HUES48 (cell line): ENCODE data around the gene SCT.

ENCODE experiments used
- H3K27ac ChIP-seq: one replicate; pipeline ENCODE4 v1.7.0; 2013; ENCODE audit warnings: low read depth, low read length, inconsistent platforms
- H3K27me3 ChIP-seq: 2 replicates; pipeline ENCODE4 v1.6.1; 2013; ENCODE audit warnings: mild to moderate bottlenecking, low read length; ENCODE audit not compliant: control insufficient read depth, insufficient read depth
- H3K36me3 ChIP-seq: 2 replicates; pipeline ENCODE4 v1.6.1; 2013; ENCODE audit warnings: low read length; ENCODE audit not compliant: control insufficient read depth, insufficient read depth
- H3K4me1 ChIP-seq: 2 replicates; pipeline ENCODE4 v1.6.1; 2013; ENCODE audit warnings: mild to moderate bottlenecking, low read length; ENCODE audit not compliant: control insufficient read depth, insufficient read depth
- H3K4me3 ChIP-seq: 2 replicates; pipeline ENCODE4 v1.5.1; 2013; ENCODE audit warnings: mild to moderate bottlenecking, low read depth, low read length
- H3K9ac ChIP-seq: 2 replicates; pipeline ENCODE4 v1.6.1; 2013; ENCODE audit warnings: mild to moderate bottlenecking, low read depth, low read length, moderate library complexity
- H3K9me3 ChIP-seq: 2 replicates; pipeline ENCODE4 v1.6.1; 2013; ENCODE audit warnings: low read length; ENCODE audit not compliant: control insufficient read depth, insufficient read depth

The SCT gene

DNA sequence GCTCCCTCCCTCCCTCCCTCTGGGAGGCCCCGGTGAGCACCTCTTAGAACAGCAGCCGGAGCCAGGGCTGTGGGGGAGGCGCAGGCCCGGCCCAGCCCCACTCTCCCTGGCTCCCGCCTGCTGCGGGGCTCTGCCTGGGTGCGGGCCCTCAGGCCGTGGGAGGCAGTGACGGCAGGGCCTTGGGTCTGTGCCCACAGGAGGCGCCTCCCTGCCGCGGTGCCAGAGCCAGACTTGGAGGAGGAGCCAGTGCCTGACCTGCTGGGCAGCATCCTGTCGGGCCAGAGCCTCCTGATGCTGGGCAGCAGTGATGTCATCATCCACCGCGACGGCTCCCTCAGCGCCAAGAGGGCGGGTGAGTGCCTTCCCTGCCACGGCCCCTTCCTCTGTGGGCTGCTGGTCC, 20.7 kb downstream of the SCT start:
- Histone ChIP-seq H3K9me3 (no peaks in the 10 kb centered on the region), H3K4me1 (no peaks in the 10 kb centered on the region), H3K27me3 (no peaks in the 10 kb centered on the region), H3K4me3 (no peak overlapping the region), H3K9ac (no peak overlapping the region), H3K27ac (no peak overlapping the region), H3K36me3 (peaks cover 98% of the 10 kb centered on the region)

- H3K27me3 ChIP-seq: no peaks in the 10 kb centered on the region
- no peak overlapping the region for H3K4me3 ChIP-seq
- H3K4me1 ChIP-seq: no peaks in the 10 kb centered on the region
- no peak overlapping the region for H3K27ac ChIP-seq
- H3K9ac ChIP-seq: no peak overlapping the region
- no peaks in the 10 kb centered on the region for H3K9me3 ChIP-seq
- peaks cover 95% of the 10 kb centered on the region for H3K36me3 ChIP-seq
These were observed 21.5 kb downstream of the SCT start for GRCh38 chr11:605286-606129.

DNA sequence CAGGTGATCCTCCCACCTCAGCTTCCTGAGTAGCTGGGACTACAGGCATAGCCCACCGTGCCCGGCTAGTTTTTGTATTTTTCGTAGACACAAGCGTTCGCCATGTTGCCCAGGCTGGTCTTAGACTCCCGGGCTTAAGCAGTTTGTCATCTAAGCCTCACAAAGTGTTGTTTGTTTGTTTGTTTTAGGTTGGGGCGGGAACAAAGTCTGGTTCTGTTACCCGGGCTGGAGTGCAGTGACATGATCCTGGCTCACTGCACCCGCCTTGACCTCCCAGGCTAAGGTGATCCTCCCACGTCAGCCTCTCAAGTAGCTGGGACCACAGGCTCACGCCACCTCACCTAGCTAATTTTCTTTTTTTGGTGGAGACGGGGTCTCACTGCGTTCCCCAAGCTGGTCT, 23.8 kb downstream of the SCT start:
- no peak overlapping the region for H3K27ac ChIP-seq
- no peak overlapping the region for H3K9ac ChIP-seq
- no peaks in the 10 kb centered on the region for H3K27me3 ChIP-seq
- H3K4me1 ChIP-seq: no peaks in the 10 kb centered on the region
- H3K9me3 ChIP-seq: no peaks in the 10 kb centered on the region
- H3K4me3 ChIP-seq: no peak overlapping the region
- peaks cover 92% of the 10 kb centered on the region for H3K36me3 ChIP-seq

DNA sequence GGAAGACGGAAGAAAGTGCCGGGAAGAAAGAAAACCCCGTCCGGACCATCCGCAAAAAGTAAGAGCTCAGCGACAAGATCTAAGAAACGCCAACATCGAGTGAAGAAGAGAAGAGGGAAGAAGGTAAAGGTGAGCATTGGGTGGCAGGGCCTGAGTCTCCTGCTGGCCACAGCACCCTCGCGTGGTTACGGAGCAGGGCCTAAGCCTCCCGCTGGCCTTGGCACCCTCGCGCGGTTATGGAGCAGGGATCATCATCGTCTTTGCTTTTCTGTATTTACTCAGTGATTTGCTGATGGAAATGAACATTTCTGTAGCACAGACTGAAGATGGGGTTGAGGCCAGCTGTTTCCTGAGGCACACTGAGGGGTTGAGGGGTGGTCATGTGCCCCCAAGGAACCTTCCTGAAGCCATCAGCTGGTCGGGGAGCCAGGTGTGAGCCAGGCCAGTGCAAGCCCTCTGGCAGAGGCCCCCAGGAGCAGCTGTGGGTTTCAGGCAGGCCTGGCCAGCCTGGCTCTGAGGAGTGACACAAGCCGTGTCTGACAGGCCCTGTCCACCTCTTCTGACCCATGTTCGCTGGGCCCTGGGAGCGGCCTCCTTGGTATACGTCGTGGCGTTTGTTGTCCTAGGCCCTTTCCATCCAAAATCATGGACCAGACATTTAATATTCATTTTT, 25.3 kb downstream of the SCT start:
- no peak overlapping the region for H3K9ac ChIP-seq
- no peaks in the 10 kb centered on the region for H3K9me3 ChIP-seq
- no peak overlapping the region for H3K27ac ChIP-seq
- no peaks in the 10 kb centered on the region for H3K4me1 ChIP-seq
- peaks cover 90% of the 10 kb centered on the region for H3K36me3 ChIP-seq
- no peak overlapping the region for H3K4me3 ChIP-seq
- H3K27me3 ChIP-seq: no peaks in the 10 kb centered on the region

DNA sequence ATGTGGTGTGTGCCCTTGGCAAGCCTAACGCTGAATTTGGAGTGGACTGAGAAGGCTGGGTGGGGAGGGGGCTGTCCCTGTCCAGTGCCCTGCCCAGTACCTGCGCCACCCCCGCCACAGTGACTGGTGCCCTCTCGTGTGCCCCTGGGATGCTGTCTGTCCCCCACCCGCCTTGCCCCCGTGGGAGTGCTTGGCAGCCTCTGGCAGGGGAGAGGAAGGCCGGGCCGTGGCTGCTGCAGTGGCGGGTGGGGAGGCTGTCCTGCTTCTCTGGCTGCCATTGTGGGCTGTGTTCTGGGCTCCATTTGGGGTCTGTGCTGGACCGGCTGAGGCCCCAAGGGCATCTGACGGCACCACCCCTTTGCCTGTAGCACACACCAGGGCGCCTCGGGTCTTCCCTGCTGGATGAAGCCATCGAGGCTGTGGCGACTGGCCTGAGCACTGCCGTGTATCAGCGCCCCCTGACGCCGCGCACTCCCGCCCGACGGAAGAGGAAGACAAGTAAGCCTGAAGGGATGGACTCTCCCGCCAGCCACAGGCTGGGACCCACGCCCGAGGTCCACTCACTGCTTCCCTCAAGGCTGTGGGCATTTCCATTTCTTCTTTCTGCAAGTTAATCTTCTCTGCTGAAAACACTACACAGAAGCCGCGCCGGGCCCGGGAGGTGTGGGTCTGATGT, 28.8 kb downstream of the SCT start:
- no peaks in the 10 kb centered on the region for H3K9me3 ChIP-seq
- H3K4me1 ChIP-seq: no peaks in the 10 kb centered on the region
- no peaks in the 10 kb centered on the region for H3K27me3 ChIP-seq
- H3K36me3 ChIP-seq: peaks cover 90% of the 10 kb centered on the region
- H3K27ac ChIP-seq: no peak overlapping the region
- no peak overlapping the region for H3K4me3 ChIP-seq
- no peak overlapping the region for H3K9ac ChIP-seq

DNA sequence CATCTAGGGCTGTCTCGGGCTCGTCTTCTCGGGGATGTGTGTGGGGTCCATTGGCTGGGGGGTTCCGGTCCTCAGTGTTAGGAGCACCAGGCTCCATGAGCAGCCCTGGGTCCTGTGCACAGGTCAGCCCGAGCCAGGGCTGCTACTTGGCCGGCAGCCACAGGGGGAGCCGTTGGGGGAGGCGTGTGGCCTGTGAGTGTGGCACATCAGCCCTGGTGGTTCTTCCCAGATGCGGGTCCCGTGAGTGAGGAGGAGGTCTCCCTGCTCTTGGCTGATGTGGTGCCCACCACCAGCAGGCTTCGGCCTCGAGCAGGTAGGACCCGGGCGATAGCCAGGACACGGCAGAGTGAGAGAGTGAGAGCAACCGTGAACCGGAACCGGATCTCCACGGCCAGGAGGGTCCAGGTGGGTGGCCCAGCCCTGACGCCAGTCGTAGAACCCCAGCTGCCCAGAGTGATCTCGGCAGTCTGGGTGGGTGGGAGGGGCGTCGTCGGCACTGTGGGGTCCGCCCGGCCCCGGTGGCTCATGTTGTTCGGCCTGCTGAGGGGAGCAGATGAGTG, 29.7 kb downstream of the SCT start:
- H3K4me3 ChIP-seq: no peak overlapping the region
- no peak overlapping the region for H3K9ac ChIP-seq
- no peaks in the 10 kb centered on the region for H3K27me3 ChIP-seq
- no peaks in the 10 kb centered on the region for H3K9me3 ChIP-seq
- H3K4me1 ChIP-seq: no peaks in the 10 kb centered on the region
- H3K27ac ChIP-seq: no peak overlapping the region
- H3K36me3 ChIP-seq: peaks cover 93% of the 10 kb centered on the region

GRCh38 chr11:596374-596773, 30.6 kb downstream of the SCT start:
- no peaks in the 10 kb centered on the region for H3K4me1 ChIP-seq
- peaks cover 90% of the 10 kb centered on the region for H3K36me3 ChIP-seq

DNA sequence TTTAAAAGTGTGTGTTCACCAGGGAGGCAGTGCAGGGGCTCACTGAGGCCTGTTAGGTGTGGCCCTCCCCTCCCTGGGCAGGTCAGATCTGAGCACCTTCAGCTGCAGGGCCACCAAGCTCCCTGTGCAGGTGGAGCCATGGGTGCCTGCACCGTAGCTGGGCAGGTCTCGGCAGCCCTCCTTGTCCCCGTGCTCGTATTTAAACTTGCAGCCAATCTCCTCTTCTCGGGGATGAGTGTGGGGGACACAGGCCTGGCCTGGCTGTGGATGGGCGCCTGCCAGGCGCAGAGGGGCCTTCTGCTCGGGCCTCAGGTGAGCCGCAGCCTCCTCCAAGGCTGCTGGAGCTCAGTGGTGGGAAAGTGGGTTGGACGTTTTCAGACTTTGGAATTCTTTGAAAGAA, 31.6 kb downstream of the SCT start:
- Histone ChIP-seq H3K9me3 (no peaks in the 10 kb centered on the region), H3K27me3 (no peaks in the 10 kb centered on the region), H3K27ac (no peak overlapping the region), H3K9ac (no peak overlapping the region), H3K4me3 (no peak overlapping the region), H3K36me3 (peaks cover 92% of the 10 kb centered on the region), H3K4me1 (no peaks in the 10 kb centered on the region)

More at GRCh38 chr11:596374-596773, 30.6 kb downstream of the SCT start:
- H3K9ac ChIP-seq: no peak overlapping the region
- no peak overlapping the region for H3K27ac ChIP-seq
- no peaks in the 10 kb centered on the region for H3K27me3 ChIP-seq
- H3K4me3 ChIP-seq: no peak overlapping the region
- H3K9me3 ChIP-seq: no peaks in the 10 kb centered on the region

DNA sequence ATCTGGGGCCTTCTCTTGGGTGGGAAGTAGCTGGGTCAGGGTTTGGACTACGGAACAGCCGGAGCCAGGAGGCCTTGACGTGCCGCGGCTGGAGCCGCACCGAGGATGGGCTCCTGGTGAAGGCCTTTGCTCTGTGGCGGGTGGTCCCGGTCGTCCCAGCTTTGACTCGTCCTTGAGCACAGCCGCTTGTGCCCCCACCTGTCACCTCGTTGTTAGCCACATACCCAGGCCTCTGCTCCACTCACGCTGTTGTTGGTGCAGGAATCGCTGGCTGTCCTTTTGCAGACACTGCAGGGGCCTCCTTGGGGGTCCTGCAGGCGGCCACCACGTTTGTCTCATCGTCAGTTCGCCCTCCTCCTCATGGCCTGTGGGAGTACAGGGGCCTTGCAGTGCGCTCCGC, 33.6 kb downstream of the SCT start:
- Histone ChIP-seq H3K4me1 (no peaks in the 10 kb centered on the region), H3K27me3 (no peaks in the 10 kb centered on the region), H3K36me3 (peaks cover 94% of the 10 kb centered on the region), H3K9me3 (no peaks in the 10 kb centered on the region), H3K27ac (no peak overlapping the region), H3K9ac (no peak overlapping the region), H3K4me3 (no peak overlapping the region)

DNA sequence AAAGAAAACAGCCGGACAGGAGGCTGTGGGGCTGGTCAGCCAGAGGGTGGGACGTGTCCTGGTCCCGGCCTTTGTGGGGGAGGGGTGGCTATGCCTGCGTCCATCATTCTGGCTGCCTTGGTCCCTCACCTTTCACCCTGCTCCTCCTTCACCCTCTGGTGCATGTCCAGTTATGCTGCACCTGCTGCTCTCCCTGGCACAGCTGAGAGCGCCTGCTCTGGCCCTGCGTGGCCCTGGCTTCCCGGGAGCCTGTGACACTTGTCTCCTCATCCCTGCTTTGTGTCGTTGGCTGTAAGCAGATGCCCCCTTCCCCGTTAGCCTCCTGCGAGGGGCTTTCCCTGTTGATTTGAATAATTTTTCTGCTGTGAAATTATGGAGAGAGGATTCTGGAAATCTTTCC, 34.1 kb downstream of the SCT start:
- no peaks in the 10 kb centered on the region for H3K9me3 ChIP-seq
- no peaks in the 10 kb centered on the region for H3K27me3 ChIP-seq
- H3K9ac ChIP-seq: no peak overlapping the region
- H3K27ac ChIP-seq: no peak overlapping the region
- no peaks in the 10 kb centered on the region for H3K4me1 ChIP-seq
- H3K36me3 ChIP-seq: peaks cover 93% of the 10 kb centered on the region
- H3K4me3 ChIP-seq: no peak overlapping the region

DNA sequence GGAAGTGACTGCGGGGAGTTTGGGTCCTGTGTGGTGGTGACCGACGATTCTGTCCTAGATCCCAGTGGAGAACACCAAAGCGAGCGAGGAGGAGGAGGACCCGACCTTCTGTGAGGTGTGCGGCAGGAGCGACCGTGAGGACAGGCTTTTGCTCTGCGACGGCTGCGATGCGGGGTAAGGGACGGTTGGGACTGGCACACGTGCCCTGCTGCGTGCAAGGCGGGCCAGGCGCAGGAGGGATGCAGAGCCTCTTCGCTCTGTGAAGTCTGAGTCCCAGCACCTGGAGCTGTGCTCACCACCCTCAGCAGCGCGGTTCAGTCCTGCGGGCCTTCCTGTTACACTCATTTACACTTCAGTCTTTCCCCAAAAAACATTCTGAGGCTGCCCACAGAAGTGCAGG, 34.5 kb downstream of the SCT start:
- Histone ChIP-seq H3K4me3 (no peak overlapping the region), H3K9me3 (no peaks in the 10 kb centered on the region), H3K36me3 (peaks cover 93% of the 10 kb centered on the region), H3K27ac (no peak overlapping the region), H3K27me3 (no peaks in the 10 kb centered on the region), H3K4me1 (no peaks in the 10 kb centered on the region), H3K9ac (no peak overlapping the region)
